ENCODE data around the gene CCDC194.
"Not testable (repeated sequence)": the region's sequence is repeated elsewhere in the genome, so short reads cannot be mapped to it uniquely, and the experiment has no call there.

CCDC194 gene

GRCh38 chr19:17365361-17365760 lies 28.6 kb downstream of the CCDC194 start:
- DNase-seq, result no peak

- DNase-seq, result not testable (repeated sequence)
Measured at GRCh38 chr19:17363852-17364605, 30.0 kb downstream of the CCDC194 start.

- no peak for DNase-seq
Measured at GRCh38 chr19:17359905-17360800, 33.8 kb downstream of the CCDC194 start.

- DNase-seq, result no peak
Measured at GRCh38 chr19:17358395-17358794, 35.6 kb downstream of the CCDC194 start.

GRCh38 chr19:17357724-17358123 lies 36.3 kb downstream of the CCDC194 start:
- no peak for DNase-seq

GRCh38 chr19:17357078-17357666 lies 36.8 kb downstream of the CCDC194 start:
- no peak for DNase-seq

GRCh38 chr19:17353386-17353785 lies 40.6 kb downstream of the CCDC194 start:
- DNase-seq, result no peak

- DNase-seq, result no peak
Measured at GRCh38 chr19:17352608-17353280, 41.3 kb downstream of the CCDC194 start.

- no peak for DNase-seq
Measured at GRCh38 chr19:17351815-17352435, 42.1 kb downstream of the CCDC194 start.

GRCh38 chr19:17348700-17349099 lies 45.3 kb downstream of the CCDC194 start:
- no peak for DNase-seq

GRCh38 chr19:17347877-17348276 lies 46.1 kb downstream of the CCDC194 start:
- no peak for DNase-seq

- no peak for DNase-seq
Measured at GRCh38 chr19:17347361-17347760, 46.6 kb downstream of the CCDC194 start.

GRCh38 chr19:17346109-17346671 lies 47.8 kb downstream of the CCDC194 start:
- DNase-seq, result peak; percentile 36

GRCh38 chr19:17341845-17342244 lies 52.2 kb downstream of the CCDC194 start:
- DNase-seq, result no peak

- no peak for DNase-seq
Measured at GRCh38 chr19:17341386-17341785, 52.6 kb downstream of the CCDC194 start.

- no peak for DNase-seq
Measured at GRCh38 chr19:17340871-17341357, 53.1 kb downstream of the CCDC194 start.

Measured in NCI-H1105 (cell line).